Progenitor cell of endocrine pancreas (in vitro differentiated cells): ENCODE data around the gene PTPN2. TPM values are rescaled to one million over a fixed set of nuclear protein-coding genes. Genes with fewer than 3 reads are reported as not detected.

Source experiments
- DNase-seq: peaks from one replicate; pipeline ENCODE4 v3.0.0; 2021; ENCODE audit warnings: low spot score; ENCODE audit not compliant: unreplicated experiment
- H3K27ac Mint-ChIP-seq: 2 replicates; pipeline ENCODE4 v1.8.0; 2021; ENCODE audit warnings: mild to moderate bottlenecking, moderate library complexity, mixed read lengths
- H3K27me3 Mint-ChIP-seq: 2 replicates; pipeline ENCODE4 v1.8.0; 2021; ENCODE audit warnings: mixed read lengths
- H3K36me3 Mint-ChIP-seq: 2 replicates; pipeline ENCODE4 v1.8.0; 2022; ENCODE audit warnings: mixed read lengths; ENCODE audit not compliant: insufficient read depth
- H3K4me1 Mint-ChIP-seq: 2 replicates; pipeline ENCODE4 v1.8.0; 2021; ENCODE audit warnings: low read depth, mixed read lengths
- H3K4me3 Mint-ChIP-seq: 2 replicates; pipeline ENCODE4 v1.8.0; 2021; ENCODE audit warnings: low read depth, mild to moderate bottlenecking, moderate library complexity, mixed read lengths
- H3K9me3 Mint-ChIP-seq: 2 replicates; pipeline ENCODE4 v1.8.0; 2021; ENCODE audit warnings: low read depth, mixed read lengths
- total RNA-seq: library from RNA; stranded (reverse); gene quantifications from 2 replicates; pipeline ENCODE4 v1.2.1, GENCODE V29; 2021
- TF ChIP-seq, protein P1 (sequence below): fragments of 200-600 bp; sonication (generic); IDR thresholded peaks from one replicate; pipeline ENCODE4 v1.5.0; 2021; ENCODE audit warnings: antibody characterized with exemption, mild to moderate bottlenecking; ENCODE audit not compliant: unreplicated experiment

Gene PTPN2
- total RNA-seq, 1 donor from 2014 or later = 45.1 TPM

DNA sequence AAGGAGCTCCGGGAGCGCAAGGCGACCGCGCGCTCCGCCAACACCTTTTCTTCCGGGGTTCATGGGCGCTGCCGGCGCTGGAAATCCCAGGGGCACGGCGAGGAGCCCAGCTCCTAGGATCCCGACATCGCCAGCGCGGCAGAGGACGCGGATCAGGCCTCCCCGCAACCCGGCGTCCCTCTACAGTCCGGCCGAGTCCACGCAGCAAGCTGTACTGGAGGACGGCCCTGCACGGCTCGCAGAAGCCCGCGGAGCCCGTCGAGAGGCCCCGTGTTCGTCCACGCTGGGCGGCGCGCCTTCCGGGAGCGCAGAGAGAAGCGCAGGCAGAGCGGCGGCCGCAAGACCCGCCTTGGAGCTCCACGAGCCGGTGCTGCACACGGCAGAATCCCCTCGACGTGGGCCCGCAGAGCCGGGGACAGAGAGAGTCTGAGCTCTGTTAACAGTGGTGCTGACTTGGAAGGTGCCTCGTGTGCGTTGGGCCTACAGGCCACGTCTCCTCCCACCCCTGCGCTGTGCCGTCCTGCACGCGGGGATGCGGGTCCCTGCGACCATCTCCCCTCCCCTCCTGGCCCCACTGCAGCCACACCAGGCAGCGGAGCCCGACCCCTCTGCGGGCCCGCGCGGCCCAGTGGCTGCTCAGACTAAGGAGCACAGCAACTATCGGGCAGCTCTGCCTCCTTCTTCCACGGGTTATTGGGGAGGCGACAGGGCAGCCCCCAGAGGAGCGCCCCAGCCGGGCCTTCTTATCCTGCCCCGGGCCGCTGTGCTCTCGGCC, 28.1 kb upstream of the PTPN2 start:
- H3K27me3 Mint-ChIP-seq = peaks cover 3% of the 10 kb centered on the region
- no peaks in the 10 kb centered on the region for H3K4me1 Mint-ChIP-seq
- TF ChIP-seq, protein P1, sequence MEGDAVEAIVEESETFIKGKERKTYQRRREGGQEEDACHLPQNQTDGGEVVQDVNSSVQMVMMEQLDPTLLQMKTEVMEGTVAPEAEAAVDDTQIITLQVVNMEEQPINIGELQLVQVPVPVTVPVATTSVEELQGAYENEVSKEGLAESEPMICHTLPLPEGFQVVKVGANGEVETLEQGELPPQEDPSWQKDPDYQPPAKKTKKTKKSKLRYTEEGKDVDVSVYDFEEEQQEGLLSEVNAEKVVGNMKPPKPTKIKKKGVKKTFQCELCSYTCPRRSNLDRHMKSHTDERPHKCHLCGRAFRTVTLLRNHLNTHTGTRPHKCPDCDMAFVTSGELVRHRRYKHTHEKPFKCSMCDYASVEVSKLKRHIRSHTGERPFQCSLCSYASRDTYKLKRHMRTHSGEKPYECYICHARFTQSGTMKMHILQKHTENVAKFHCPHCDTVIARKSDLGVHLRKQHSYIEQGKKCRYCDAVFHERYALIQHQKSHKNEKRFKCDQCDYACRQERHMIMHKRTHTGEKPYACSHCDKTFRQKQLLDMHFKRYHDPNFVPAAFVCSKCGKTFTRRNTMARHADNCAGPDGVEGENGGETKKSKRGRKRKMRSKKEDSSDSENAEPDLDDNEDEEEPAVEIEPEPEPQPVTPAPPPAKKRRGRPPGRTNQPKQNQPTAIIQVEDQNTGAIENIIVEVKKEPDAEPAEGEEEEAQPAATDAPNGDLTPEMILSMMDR = no peak
- no peaks in the 10 kb centered on the region for H3K36me3 Mint-ChIP-seq
- H3K27ac Mint-ChIP-seq = no peak overlapping the region
- H3K4me3 Mint-ChIP-seq = no peak overlapping the region
- no peak for DNase-seq
- H3K9me3 Mint-ChIP-seq = peaks cover 3% of the 10 kb centered on the region

- H3K27me3 Mint-ChIP-seq = peaks cover 3% of the 10 kb centered on the region
- peak overlapping the region; percentile 19 for H3K4me3 Mint-ChIP-seq
- peaks cover 3% of the 10 kb centered on the region for H3K9me3 Mint-ChIP-seq
- TF ChIP-seq, protein P1 = no peak
- no peaks in the 10 kb centered on the region for H3K4me1 Mint-ChIP-seq
- no peaks in the 10 kb centered on the region for H3K36me3 Mint-ChIP-seq
- no peak for DNase-seq
- no peak overlapping the region for H3K27ac Mint-ChIP-seq
Observed at GRCh38 chr18:12911025-12911928, 27.2 kb upstream of the PTPN2 start.

GRCh38 chr18:12908706-12909105, 24.7 kb upstream of the PTPN2 start:
- DNase-seq = no peak
- Mint-ChIP-seq H3K4me3 (no peak overlapping the region), H3K4me1 (no peaks in the 10 kb centered on the region), H3K27me3 (peaks cover 3% of the 10 kb centered on the region), H3K9me3 (peaks cover 3% of the 10 kb centered on the region), H3K27ac (no peak overlapping the region), H3K36me3 (no peaks in the 10 kb centered on the region)
- TF ChIP-seq, protein P1 = no peak

GRCh38 chr18:12907258-12907925, 23.4 kb upstream of the PTPN2 start:
- Mint-ChIP-seq H3K27ac (no peak overlapping the region), H3K4me1 (no peaks in the 10 kb centered on the region), H3K9me3 (no peaks in the 10 kb centered on the region), H3K36me3 (no peaks in the 10 kb centered on the region), H3K4me3 (no peak overlapping the region), H3K27me3 (no peaks in the 10 kb centered on the region)
- no peak for DNase-seq
- TF ChIP-seq, protein P1 = no peak

GRCh38 chr18:12906773-12907172, 22.7 kb upstream of the PTPN2 start:
- Mint-ChIP-seq H3K4me1 (no peaks in the 10 kb centered on the region), H3K27ac (no peak overlapping the region), H3K27me3 (no peaks in the 10 kb centered on the region), H3K9me3 (no peaks in the 10 kb centered on the region), H3K36me3 (no peaks in the 10 kb centered on the region), H3K4me3 (no peak overlapping the region)
- TF ChIP-seq, protein P1 = no peak
- no peak for DNase-seq
